Peyer's patch (tissue), 4 donors: ENCODE measurements around the gene LRBA.

Experiments
- CTCF ChIP-seq, 6 experiments: fragments of 450-650 bp in 4 of 6; fragments of 200-600 bp in 2 of 6; sonication (generic) in 1 of 6; IDR thresholded peaks; one replicate each; pipeline ENCODE4 v1.5.1; 2017 to 2019; ENCODE audit warnings: antibody characterized with exemption in 6 of 6, mild to moderate bottlenecking in 3 of 6, moderate library complexity in 1 of 6
- POLR2A ChIP-seq, 2 donors: fragments of 450-650 bp; IDR thresholded peaks; one replicate each; pipeline ENCODE4 v1.5.1; 2017; ENCODE audit warnings: antibody characterized with exemption in 2 of 2, mild to moderate bottlenecking in 2 of 2, moderate library complexity in 2 of 2

- no peak for TF ChIP-seq CTCF (IDR thresholded peaks at IDR 0.05)
- no peak for TF ChIP-seq POLR2A (IDR thresholded peaks at IDR 0.05)
Observed at GRCh38 chr4:150656891-150657290, 358.2 kb downstream of the LRBA start.
